ENCODE results near the gene SPATA17. TPM values are rescaled to one million over a fixed set of nuclear protein-coding genes. Genes with fewer than 3 reads are reported as not detected.

SPATA17 gene
- polyA plus RNA-seq, 3 donors from 2014 or later, result not detected

Other genes starting within 250 kb of the SPATA17 start
- 1 to 10 TPM; 2.1 to 4.6 (median 2.9) TPM for gene GPATCH2, start 254 bp upstream of the SPATA17 start, polyA plus RNA-seq

All from immature natural killer cell (primary cell).